Activated naive CD8-positive, alpha-beta T cell treated with anti-CD3 and anti-CD28 coated beads for 36 hours (primary cell): ENCODE data around the gene PLEKHS1. TPM values are rescaled to one million over a fixed set of nuclear protein-coding genes. Genes with fewer than 3 reads are reported as not detected.
"Not testable (repeated sequence)": the region's sequence is repeated elsewhere in the genome, so short reads cannot be mapped to it uniquely, and the experiment has no call there.

Source experiments
- DNase-seq: peaks from one replicate; pipeline ENCODE4 v3.0.0; 2021
- H3K27ac Mint-ChIP-seq: one replicate; pipeline ENCODE4 v1.8.0; 2022; ENCODE audit warnings: mild to moderate bottlenecking, moderate library complexity, mixed read lengths
- H3K27me3 Mint-ChIP-seq: one replicate; pipeline ENCODE4 v1.8.0; 2022; ENCODE audit warnings: mild to moderate bottlenecking, mixed read lengths
- H3K36me3 Mint-ChIP-seq: one replicate; pipeline ENCODE4 v1.8.0; 2021; ENCODE audit warnings: mild to moderate bottlenecking, mixed read lengths
- H3K4me1 Mint-ChIP-seq: one replicate; pipeline ENCODE4 v1.8.0; 2021; ENCODE audit warnings: mixed read lengths
- H3K4me3 Mint-ChIP-seq: one replicate; pipeline ENCODE4 v1.8.0; 2022; ENCODE audit warnings: mild to moderate bottlenecking, moderate library complexity, mixed read lengths
- H3K9me3 Mint-ChIP-seq: one replicate; pipeline ENCODE4 v1.8.0; 2022; ENCODE audit warnings: mixed read lengths
- total RNA-seq, 2 experiments: library from RNA; stranded (reverse); gene quantifications; one replicate each; pipeline ENCODE4 v1.2.3, GENCODE V29; 2021

The PLEKHS1 gene
- total RNA-seq, 2 experiments from 2014 or later = 0.24 TPM; not detected in 1

- H3K27ac Mint-ChIP-seq = no peak overlapping the region
- peaks cover 12% of the 10 kb centered on the region for H3K27me3 Mint-ChIP-seq
- no peaks in the 10 kb centered on the region for H3K4me1 Mint-ChIP-seq
- no peak for DNase-seq
- no peaks in the 10 kb centered on the region for H3K36me3 Mint-ChIP-seq
- H3K9me3 Mint-ChIP-seq = no peaks in the 10 kb centered on the region
- no peak overlapping the region for H3K4me3 Mint-ChIP-seq
Measured at GRCh38 chr10:113754768-113755167, 3.3 kb downstream of the PLEKHS1 start.

GRCh38 chr10:113756940-113757543 is 5.6 kb downstream of the PLEKHS1 start:
- Mint-ChIP-seq H3K36me3 (no peaks in the 10 kb centered on the region), H3K4me3 (no peak overlapping the region), H3K4me1 (no peaks in the 10 kb centered on the region)

GRCh38 chr10:113762083-113762482 is 10.6 kb downstream of the PLEKHS1 start:
- no peak overlapping the region for H3K27ac Mint-ChIP-seq
- H3K9me3 Mint-ChIP-seq = peaks cover 7% of the 10 kb centered on the region
- H3K4me3 Mint-ChIP-seq = no peak overlapping the region
- H3K4me1 Mint-ChIP-seq = no peaks in the 10 kb centered on the region
- no peaks in the 10 kb centered on the region for H3K36me3 Mint-ChIP-seq
- no peak for DNase-seq
- H3K27me3 Mint-ChIP-seq = peaks cover 3% of the 10 kb centered on the region

More at GRCh38 chr10:113756940-113757543, 5.6 kb downstream of the PLEKHS1 start:
- no peak for DNase-seq
- no peak overlapping the region for H3K27ac Mint-ChIP-seq
- H3K9me3 Mint-ChIP-seq = no peaks in the 10 kb centered on the region
- peaks cover 12% of the 10 kb centered on the region for H3K27me3 Mint-ChIP-seq

GRCh38 chr10:113764582-113764981 is 13.1 kb downstream of the PLEKHS1 start:
- no peak overlapping the region for H3K27ac Mint-ChIP-seq
- H3K4me3 Mint-ChIP-seq = no peak overlapping the region
- peaks cover 7% of the 10 kb centered on the region for H3K27me3 Mint-ChIP-seq
- H3K9me3 Mint-ChIP-seq = peaks cover 7% of the 10 kb centered on the region
- H3K4me1 Mint-ChIP-seq = no peaks in the 10 kb centered on the region
- DNase-seq = no peak
- no peaks in the 10 kb centered on the region for H3K36me3 Mint-ChIP-seq

- DNase-seq = no peak
- Mint-ChIP-seq H3K27me3 (peaks cover 17% of the 10 kb centered on the region), H3K4me1 (no peaks in the 10 kb centered on the region), H3K4me3 (no peak overlapping the region), H3K27ac (no peak overlapping the region), H3K36me3 (no peaks in the 10 kb centered on the region), H3K9me3 (peaks cover 7% of the 10 kb centered on the region)
Measured at GRCh38 chr10:113765910-113766309, 14.4 kb downstream of the PLEKHS1 start.

- Mint-ChIP-seq H3K4me1 (no peaks in the 10 kb centered on the region), H3K36me3 (no peaks in the 10 kb centered on the region), H3K27ac (no peak overlapping the region), H3K4me3 (no peak overlapping the region), H3K27me3 (peaks cover 23% of the 10 kb centered on the region), H3K9me3 (peaks cover 7% of the 10 kb centered on the region)
- no peak for DNase-seq
Measured at GRCh38 chr10:113767222-113767621, 15.7 kb downstream of the PLEKHS1 start.

- Mint-ChIP-seq H3K27ac (no peak overlapping the region), H3K36me3 (no peaks in the 10 kb centered on the region), H3K9me3 (no peaks in the 10 kb centered on the region), H3K4me3 (no peak overlapping the region), H3K4me1 (no peaks in the 10 kb centered on the region), H3K27me3 (peaks cover 24% of the 10 kb centered on the region)
- no peak for DNase-seq
Measured at GRCh38 chr10:113770346-113770745, 18.9 kb downstream of the PLEKHS1 start.

GRCh38 chr10:113771131-113771530 is 19.6 kb downstream of the PLEKHS1 start:
- not testable (repeated sequence) for H3K4me3 Mint-ChIP-seq, H3K36me3 Mint-ChIP-seq, H3K4me1 Mint-ChIP-seq, H3K9me3 Mint-ChIP-seq, DNase-seq, H3K27ac Mint-ChIP-seq
- H3K27me3 Mint-ChIP-seq = peaks cover 21% of the 10 kb centered on the region

- Mint-ChIP-seq H3K4me3 (no peak overlapping the region), H3K27ac (no peak overlapping the region), H3K27me3 (peaks cover 17% of the 10 kb centered on the region), H3K36me3 (no peaks in the 10 kb centered on the region), H3K9me3 (no peaks in the 10 kb centered on the region), H3K4me1 (no peaks in the 10 kb centered on the region)
- no peak for DNase-seq
Measured at GRCh38 chr10:113775686-113776294, 24.3 kb downstream of the PLEKHS1 start.

- no peaks in the 10 kb centered on the region for H3K36me3 Mint-ChIP-seq
- no peak overlapping the region for H3K4me3 Mint-ChIP-seq
- H3K4me1 Mint-ChIP-seq = no peaks in the 10 kb centered on the region
- H3K9me3 Mint-ChIP-seq = no peaks in the 10 kb centered on the region
- no peak overlapping the region for H3K27ac Mint-ChIP-seq
- H3K27me3 Mint-ChIP-seq = peaks cover 14% of the 10 kb centered on the region
- no peak for DNase-seq
Measured at GRCh38 chr10:113776553-113776952, 25.1 kb downstream of the PLEKHS1 start.

- no peak for DNase-seq
- no peaks in the 10 kb centered on the region for H3K4me1 Mint-ChIP-seq
- H3K27me3 Mint-ChIP-seq = peaks cover 20% of the 10 kb centered on the region
- no peak overlapping the region for H3K4me3 Mint-ChIP-seq
- no peak overlapping the region for H3K27ac Mint-ChIP-seq
- H3K36me3 Mint-ChIP-seq = no peaks in the 10 kb centered on the region
- no peaks in the 10 kb centered on the region for H3K9me3 Mint-ChIP-seq
Measured at GRCh38 chr10:113780681-113781250, 29.3 kb downstream of the PLEKHS1 start.

- no peaks in the 10 kb centered on the region for H3K36me3 Mint-ChIP-seq
- peaks cover 20% of the 10 kb centered on the region for H3K27me3 Mint-ChIP-seq
- H3K4me1 Mint-ChIP-seq = no peaks in the 10 kb centered on the region
- no peak overlapping the region for H3K4me3 Mint-ChIP-seq
- no peaks in the 10 kb centered on the region for H3K9me3 Mint-ChIP-seq
- DNase-seq = no peak
- no peak overlapping the region for H3K27ac Mint-ChIP-seq
Measured at GRCh38 chr10:113782367-113782766, 30.9 kb downstream of the PLEKHS1 start.

- Mint-ChIP-seq H3K4me1 (no peaks in the 10 kb centered on the region), H3K27ac (no peak overlapping the region), H3K4me3 (no peak overlapping the region), H3K36me3 (no peaks in the 10 kb centered on the region), H3K27me3 (peaks cover 20% of the 10 kb centered on the region), H3K9me3 (no peaks in the 10 kb centered on the region)
- no peak for DNase-seq
Measured at GRCh38 chr10:113782986-113783704, 31.7 kb downstream of the PLEKHS1 start.

- no peak overlapping the region for H3K4me3 Mint-ChIP-seq
- no peaks in the 10 kb centered on the region for H3K9me3 Mint-ChIP-seq
- H3K27ac Mint-ChIP-seq = no peak overlapping the region
- DNase-seq = no peak
- H3K36me3 Mint-ChIP-seq = no peaks in the 10 kb centered on the region
- no peaks in the 10 kb centered on the region for H3K4me1 Mint-ChIP-seq
- H3K27me3 Mint-ChIP-seq = peaks cover 5% of the 10 kb centered on the region
Measured at GRCh38 chr10:113788604-113789083, 37.2 kb downstream of the PLEKHS1 start.

GRCh38 chr10:113791691-113792090 is 40.2 kb downstream of the PLEKHS1 start:
- H3K4me3 Mint-ChIP-seq = no peak overlapping the region
- DNase-seq = no peak
- no peak overlapping the region for H3K27ac Mint-ChIP-seq
- H3K9me3 Mint-ChIP-seq = no peaks in the 10 kb centered on the region
- no peaks in the 10 kb centered on the region for H3K4me1 Mint-ChIP-seq
- no peaks in the 10 kb centered on the region for H3K36me3 Mint-ChIP-seq
- H3K27me3 Mint-ChIP-seq = peaks cover 32% of the 10 kb centered on the region
